KOPT-K1 (cell line): ENCODE data around the gene LVRN.

Source experiments
- H3K27ac ChIP-seq: fragments of 200-600 bp; sonication (generic); 2 replicates; pipeline ENCODE4 v1.5.1; 2016; ENCODE audit warnings: antibody characterized with exemption, mild to moderate bottlenecking, low read depth, low read length; ENCODE audit not compliant: poor library complexity, severe bottlenecking
- H3K36me3 ChIP-seq: fragments of 200-600 bp; sonication (generic); 2 replicates; pipeline ENCODE4 v1.5.1; 2017; ENCODE audit warnings: antibody characterized with exemption, mild to moderate bottlenecking, low read length, moderate library complexity; ENCODE audit not compliant: insufficient read depth
- H3K9me3 ChIP-seq: fragments of 200-600 bp; sonication (generic); 2 replicates; pipeline ENCODE4 v1.5.1; 2017; ENCODE audit warnings: antibody characterized with exemption, low read length, mild to moderate bottlenecking; ENCODE audit not compliant: insufficient read depth, poor library complexity, severe bottlenecking

LVRN gene

DNA sequence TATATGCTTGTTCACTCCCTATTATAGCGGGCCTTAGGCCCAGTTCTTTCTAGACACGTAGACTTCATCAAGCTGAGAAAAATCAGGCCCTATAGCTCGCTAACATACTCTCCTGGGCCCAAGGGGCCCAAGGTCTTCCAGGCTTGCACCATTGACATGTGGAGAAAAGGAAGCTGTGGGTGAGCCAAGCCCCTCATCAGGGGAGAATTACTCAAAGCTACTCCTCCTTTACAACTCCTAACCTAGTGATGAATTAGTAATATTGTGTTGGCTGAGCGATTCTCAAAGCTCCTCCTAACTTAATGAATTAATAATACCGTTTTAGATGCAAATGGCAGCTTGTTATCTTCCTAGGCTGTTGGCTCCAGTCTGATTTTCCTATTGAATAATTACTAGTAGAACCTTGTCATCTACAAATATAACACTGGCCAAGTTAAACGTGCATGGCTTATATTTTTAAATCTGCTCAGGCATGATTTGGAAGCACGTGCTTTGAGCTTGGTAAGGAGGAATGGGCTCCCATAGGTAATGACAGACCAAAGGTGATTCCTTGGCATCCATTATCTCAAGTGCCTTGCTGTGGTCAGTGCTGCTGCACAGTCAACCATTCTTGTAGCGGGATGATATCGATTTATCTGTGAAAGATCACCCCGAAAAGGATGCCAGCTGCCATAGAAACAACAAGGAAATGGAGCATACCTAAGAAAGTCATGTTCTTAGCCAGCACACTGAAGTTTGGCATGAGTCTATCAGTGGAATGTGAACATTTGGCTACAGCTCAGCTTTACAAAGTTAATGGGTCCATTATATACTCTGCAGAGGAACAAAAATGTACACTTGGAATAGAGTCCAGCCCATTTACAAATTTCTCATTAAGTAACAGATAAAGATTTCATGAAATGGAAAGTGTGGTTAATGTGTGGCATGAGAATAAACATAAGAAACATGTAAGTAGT lies 23.8 kb downstream of the LVRN start:
- no peak overlapping the region for H3K27ac ChIP-seq
- H3K9me3 ChIP-seq, result no peaks in the 10 kb centered on the region
- H3K36me3 ChIP-seq, result no peaks in the 10 kb centered on the region

DNA sequence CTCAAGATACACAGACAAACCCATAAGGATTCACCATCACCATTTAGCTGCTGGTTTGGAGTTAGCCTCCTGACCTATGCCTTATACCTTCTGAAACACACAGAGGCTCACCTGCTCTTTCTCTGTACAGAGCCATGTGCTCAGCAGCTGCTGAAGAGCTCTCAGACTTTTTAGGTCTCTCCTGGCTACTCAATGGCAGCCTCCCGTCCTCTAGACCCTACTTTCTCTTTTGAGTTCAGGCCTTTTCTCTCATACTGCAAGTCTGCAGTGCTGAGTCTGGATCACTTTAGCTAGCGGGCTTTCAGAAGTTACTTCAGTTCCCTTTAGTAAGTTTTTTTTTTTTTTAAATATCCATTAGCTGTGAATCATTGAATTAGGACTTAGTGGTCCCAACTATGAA lies 25.7 kb downstream of the LVRN start:
- no peaks in the 10 kb centered on the region for H3K36me3 ChIP-seq

DNA sequence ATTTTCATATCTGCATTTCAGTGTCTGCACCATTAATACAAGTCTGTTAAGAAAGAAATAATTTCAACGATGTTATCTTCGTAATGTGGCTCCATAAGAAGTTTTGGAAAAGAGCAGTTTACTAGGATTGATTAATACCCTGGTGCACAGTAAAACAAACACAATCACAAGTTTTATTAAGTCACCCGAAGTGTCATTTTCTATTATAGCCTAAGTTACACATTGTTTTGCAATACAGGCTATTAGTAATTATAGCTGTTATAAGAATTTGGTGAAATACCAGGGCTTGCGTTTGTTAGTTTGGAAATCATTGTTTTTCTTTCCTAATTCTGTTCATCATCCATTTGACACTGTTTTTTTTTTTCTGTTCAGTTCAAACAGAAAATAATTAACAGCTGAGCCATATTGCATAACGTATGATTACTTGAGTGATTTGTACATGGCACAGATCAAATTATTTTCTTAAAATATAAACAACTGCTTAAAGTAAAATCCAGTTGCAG lies 30.6 kb downstream of the LVRN start:
- no peaks in the 10 kb centered on the region for H3K9me3 ChIP-seq
- H3K27ac ChIP-seq, result no peak overlapping the region
- no peaks in the 10 kb centered on the region for H3K36me3 ChIP-seq

More for the DNA sequence above, 25.7 kb downstream of the LVRN start:
- H3K27ac ChIP-seq, result no peak overlapping the region
- no peaks in the 10 kb centered on the region for H3K9me3 ChIP-seq

DNA sequence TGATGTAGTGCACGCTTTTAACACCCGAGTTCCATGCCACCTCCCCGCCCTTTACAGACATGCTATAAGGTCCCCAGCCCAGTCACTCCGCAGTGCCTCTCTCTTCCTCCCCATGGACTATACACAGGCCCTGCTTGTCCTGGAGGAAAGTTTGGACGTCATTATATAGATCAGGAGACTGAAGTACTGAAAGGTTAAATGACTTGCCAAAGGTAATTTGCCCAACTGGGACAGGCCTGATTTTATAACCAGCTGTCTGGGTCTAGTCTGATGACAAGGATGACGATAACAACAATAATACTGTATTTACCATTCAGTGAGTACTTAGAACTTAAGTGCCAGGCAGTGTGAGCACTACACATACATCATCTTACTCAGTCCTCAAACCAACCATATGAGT lies 33.1 kb downstream of the LVRN start:
- H3K9me3 ChIP-seq, result no peaks in the 10 kb centered on the region
- H3K27ac ChIP-seq, result no peak overlapping the region

DNA sequence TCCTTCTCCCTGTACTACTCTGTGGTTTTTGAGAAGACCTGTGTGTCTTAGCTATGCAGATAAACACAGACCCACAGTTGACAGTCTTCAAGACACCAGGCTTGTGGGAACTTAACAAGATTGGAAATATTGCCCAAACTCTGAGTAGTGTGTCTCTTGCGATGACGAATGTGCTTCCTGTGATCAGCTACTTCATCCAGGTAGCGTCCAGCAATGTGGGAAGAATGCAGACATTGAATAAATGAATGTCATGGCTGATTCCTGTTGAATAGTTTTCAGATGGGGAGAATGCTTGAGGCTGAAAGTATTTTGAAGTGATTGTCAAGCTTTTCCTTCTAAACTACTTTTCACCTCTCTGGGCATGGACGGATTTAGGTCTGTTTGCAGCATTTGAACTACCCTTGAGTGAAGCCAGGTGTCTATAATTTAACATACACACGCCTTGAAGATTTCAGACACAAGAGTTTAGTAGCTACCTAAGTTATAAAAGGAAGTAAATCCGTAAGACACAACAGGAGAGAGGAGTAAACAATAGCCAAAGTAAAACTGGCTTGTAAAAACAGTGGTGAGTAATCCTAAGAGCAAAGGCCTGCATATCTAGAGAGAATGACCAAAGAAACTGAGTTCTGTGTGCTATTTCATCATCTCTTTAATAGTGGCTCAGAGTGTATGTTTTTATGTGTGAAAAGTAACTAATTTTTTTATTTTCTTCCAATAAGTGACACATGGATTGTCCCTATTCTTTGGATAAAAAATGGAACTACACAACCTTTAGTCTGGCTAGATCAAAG lies 40.0 kb downstream of the LVRN start:
- Histone ChIP-seq H3K27ac (no peak overlapping the region), H3K36me3 (no peaks in the 10 kb centered on the region), H3K9me3 (no peaks in the 10 kb centered on the region)

More for the DNA sequence above, 33.1 kb downstream of the LVRN start:
- no peaks in the 10 kb centered on the region for H3K36me3 ChIP-seq

DNA sequence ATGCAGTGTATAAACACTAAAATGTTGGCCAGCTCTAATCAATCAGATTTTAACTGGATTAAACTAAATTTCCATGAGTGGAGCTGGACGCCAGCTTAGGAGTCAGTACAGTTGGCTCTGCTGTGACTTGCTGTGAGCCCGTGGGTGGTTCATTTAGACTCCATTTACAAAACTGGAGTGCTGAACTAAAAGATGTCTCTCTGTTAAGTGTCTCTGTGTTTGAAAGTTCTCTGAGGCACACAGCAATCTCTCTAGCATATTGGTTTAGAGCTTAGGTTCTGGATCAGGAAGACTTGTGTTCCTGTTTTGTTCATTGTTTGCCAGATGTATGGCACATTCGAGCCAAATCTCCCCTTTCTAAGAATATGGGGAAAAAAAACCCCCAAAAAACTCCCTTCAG lies 42.0 kb downstream of the LVRN start:
- Histone ChIP-seq H3K27ac (no peak overlapping the region), H3K9me3 (no peaks in the 10 kb centered on the region), H3K36me3 (no peaks in the 10 kb centered on the region)

DNA sequence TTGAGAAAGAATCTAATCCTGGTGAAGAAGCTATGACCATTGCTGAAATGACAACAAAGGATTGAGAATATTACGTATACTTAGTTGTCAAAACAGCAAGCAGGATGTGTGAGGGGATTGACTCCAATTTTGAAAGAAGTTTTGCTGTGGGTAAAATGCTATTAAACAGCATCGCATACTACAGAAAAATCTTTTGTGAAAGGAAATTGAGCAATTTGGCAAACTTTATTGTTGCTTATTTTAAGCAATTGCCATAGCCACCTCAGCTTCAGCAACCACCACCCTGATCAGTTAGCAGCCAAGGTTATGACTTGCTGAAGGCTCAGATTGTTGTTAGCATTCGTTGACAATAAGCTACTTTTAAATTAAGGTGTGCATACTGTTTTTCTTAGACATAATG lies 47.5 kb downstream of the LVRN start:
- Histone ChIP-seq H3K27ac (no peak overlapping the region), H3K36me3 (no peaks in the 10 kb centered on the region), H3K9me3 (no peaks in the 10 kb centered on the region)

DNA sequence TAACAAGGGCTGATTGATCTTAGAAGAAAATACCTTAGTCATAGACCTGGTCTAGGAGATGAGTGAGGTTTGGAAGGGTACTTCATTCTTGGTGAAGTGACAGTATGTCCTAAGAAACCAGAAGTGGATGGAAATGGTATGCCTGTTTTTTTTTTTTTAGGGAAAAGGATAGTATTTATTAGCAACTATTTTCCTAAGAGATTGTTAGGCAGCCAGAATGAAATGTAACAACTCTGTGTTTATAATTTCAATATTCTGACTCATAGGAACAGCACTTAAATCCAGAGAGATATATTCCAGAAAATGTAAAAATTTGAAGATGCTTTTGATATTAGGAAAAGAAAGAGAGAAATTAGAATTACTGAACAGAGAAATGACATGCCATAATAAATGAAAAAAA lies 48.8 kb downstream of the LVRN start:
- Histone ChIP-seq H3K9me3 (no peaks in the 10 kb centered on the region), H3K36me3 (no peaks in the 10 kb centered on the region), H3K27ac (no peak overlapping the region)

DNA sequence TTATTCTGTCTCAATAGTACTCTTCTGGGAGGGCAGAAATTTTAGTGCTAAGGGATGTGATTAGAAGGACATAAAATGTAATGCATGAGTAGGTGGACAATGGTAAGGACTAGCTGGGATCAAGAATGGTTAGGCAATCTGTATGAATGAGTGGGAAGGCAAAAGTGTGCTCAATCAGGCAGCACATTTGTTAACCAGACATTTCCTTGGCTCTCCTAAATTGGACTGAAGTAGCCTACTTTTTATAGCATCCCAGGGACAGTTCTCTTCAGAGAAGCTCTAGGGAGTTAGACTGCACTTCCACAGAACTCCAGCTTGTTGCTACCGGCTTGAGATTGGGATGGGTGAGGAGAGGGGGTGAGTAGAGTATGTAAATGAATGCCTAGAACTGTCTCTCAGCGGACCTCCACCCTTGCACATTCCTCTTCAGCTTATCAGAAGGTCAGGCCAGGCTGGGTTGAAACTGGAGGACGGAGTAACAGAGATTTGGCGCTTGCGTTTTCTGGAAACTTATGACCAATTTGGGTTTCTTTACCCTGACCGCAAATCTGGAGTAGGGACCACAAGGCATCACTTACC lies 51.0 kb downstream of the LVRN start:
- no peak overlapping the region for H3K27ac ChIP-seq
- H3K9me3 ChIP-seq, result no peaks in the 10 kb centered on the region
- H3K36me3 ChIP-seq, result no peaks in the 10 kb centered on the region

DNA sequence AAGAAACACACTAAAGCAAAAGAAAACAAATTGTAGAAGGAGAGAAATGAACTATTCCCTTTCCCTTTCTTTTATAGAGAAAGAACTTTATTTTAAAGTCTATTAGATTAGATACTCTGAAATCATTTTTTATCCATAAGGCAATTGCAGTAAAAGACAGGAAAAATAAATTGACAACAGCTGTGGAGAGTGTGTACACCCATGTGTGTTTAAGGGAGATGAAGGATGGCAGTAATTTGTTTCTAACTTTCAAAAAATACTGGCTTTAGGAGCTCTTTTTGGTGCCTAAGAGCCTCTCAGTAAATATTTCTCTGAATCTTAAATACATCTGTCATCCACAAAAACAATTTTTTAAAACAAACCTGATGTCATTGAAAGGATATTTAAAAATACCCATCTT lies 51.7 kb downstream of the LVRN start:
- H3K27ac ChIP-seq, result no peak overlapping the region
- H3K9me3 ChIP-seq, result no peaks in the 10 kb centered on the region
- H3K36me3 ChIP-seq, result no peaks in the 10 kb centered on the region

DNA sequence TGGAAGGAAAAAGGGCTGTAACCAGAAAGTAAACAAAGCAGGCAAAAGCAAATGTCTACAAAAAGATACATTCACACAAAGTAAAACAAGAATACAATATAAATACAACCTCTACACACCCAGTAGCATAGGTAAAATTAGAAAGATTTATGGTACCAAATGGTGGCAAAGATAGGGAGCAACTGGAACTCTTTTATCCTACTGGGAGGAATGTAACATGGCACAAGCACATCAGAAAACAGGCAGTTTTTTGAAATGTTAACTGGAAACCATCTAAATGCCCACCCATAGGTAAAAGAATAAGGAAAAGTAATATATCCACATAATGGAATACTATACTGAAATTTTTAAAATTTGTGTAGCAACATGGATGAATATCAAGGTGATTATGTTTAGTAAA lies 61.3 kb downstream of the LVRN start:
- no peak overlapping the region for H3K27ac ChIP-seq
- no peaks in the 10 kb centered on the region for H3K36me3 ChIP-seq
- no peaks in the 10 kb centered on the region for H3K9me3 ChIP-seq

DNA sequence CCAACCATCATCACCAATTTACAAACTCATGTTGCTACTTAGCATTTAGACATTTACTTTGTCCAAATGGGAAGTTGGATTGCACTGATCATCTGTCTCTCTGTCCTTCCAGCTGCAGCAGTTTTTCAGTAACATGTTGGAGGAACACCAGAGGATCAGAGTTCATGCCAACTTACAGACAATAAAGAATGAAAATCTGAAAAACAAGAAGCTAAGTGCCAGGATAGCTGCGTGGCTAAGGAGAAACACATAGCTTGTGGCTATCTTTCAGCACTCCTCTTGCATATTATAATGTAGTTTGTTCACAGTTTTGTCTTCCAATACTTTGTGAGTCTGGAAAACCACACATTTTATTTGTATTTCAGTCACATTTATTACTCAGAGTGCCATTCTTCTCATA lies 63.6 kb downstream of the LVRN start:
- H3K36me3 ChIP-seq, result no peaks in the 10 kb centered on the region
- H3K9me3 ChIP-seq, result no peaks in the 10 kb centered on the region
- H3K27ac ChIP-seq, result no peak overlapping the region

DNA sequence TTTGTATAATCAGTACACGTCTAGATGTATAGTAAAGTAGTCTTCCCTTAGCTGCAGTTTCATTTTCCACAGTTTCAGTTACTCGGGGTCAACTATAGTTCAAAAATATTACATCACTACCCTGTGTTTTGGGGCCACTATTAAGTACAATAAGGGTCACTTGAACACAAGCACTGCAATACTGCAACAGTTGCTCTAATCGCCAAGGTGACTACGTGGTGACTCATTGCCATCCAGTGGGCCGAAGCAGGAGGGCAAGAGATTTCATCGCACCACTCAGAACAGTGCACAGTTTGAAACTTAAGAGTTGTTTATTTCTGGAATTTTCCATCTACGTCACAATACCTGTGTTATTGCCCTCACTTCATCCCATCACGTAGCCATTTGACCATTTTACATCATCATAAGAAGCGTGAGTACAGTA lies 69.8 kb downstream of the LVRN start, which contains the start of gene ARL14EPL:
Gene ARL14EPL (plus strand): TSS at position 379 of the 424 bp plus-strand sequence. CDS start 18,994 bp downstream, outside the sequence.
- H3K9me3 ChIP-seq, result no peaks in the 10 kb centered on the region
- H3K27ac ChIP-seq, result no peak within 1 kb of the TSS
- no peaks in the 10 kb centered on the region for H3K36me3 ChIP-seq

DNA sequence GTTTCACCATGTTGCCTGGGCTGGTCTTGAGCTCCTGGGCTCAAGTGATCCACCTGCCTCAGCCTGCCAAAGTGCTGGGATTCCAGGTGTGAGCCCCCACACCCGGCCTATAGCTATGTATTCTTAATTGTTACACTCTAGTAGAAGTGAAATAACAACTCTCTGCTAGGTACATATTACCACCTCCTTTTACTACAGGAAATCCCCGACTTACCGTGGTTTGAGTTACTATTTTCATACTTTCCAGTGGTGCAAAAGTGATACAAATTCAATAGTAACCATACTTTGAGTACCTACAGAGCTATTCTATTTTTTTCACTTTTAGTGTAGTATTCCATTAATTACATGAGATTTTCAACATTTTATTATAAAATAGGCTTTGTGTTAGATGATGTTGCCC lies 70.7 kb downstream of the LVRN start:
- Histone ChIP-seq H3K36me3 (no peaks in the 10 kb centered on the region), H3K9me3 (no peaks in the 10 kb centered on the region), H3K27ac (no peak overlapping the region)

DNA sequence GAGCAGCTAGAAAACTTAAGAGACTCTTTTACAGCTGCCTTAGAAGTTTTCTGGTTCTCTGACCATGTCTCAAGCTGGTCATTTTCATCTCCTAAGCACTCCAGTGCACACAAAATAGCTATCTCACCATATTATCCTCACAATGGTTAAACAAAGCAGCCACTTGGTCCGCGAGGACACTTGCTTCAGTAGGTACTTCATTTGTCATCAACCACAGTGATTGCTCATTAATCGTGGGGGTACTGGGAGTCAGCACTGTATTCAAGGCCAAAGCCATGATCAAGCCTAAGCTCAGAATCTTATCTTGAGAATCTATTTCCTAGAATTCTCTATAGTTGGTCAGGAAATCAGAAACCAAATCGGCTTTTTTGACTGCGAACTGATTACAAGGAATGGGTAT lies 72.8 kb downstream of the LVRN start:
- H3K27ac ChIP-seq, result no peak overlapping the region
- H3K9me3 ChIP-seq, result no peaks in the 10 kb centered on the region
- no peaks in the 10 kb centered on the region for H3K36me3 ChIP-seq
